Measurements from ENCODE around the gene TERT. TPM values are rescaled to one million over a fixed set of nuclear protein-coding genes. Genes with fewer than 3 reads are reported as not detected.

TERT gene
- total RNA-seq, 1 experiment from 2014 or later, result 6.1 TPM

DNA sequence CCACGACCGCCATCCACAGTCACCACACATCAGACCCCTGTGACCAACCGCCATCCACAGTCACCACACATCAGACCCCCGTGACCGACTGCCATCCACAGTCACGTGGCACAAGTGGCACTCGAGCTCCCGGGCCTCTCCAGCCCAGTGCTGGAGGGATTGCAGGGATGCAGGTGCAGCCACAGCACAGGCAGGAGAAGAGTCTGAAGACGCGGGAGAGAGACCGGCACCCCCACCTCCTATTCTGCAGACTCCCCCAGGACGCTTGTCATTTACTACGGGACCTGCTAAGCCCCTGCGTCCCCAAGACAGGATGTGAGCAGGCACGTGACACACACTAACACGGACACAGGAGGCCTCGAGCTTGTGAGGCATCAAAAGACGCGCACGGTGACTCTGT lies 21.1 kb downstream of the TERT start:
- Mint-ChIP-seq H3K4me3 (ENCODE audit: unreplicated experiment) (no peak overlapping the region), H3K27ac (ENCODE audit: unreplicated experiment) (no peak overlapping the region), H3K9me3 (ENCODE audit: unreplicated experiment) (no peaks in the 10 kb centered on the region), H3K4me1 (ENCODE audit: low read depth, unreplicated experiment) (no peaks in the 10 kb centered on the region), H3K27me3 (ENCODE audit: insufficient read depth, unreplicated experiment) (no peaks in the 10 kb centered on the region), H3K36me3 (ENCODE audit: insufficient read depth, unreplicated experiment) (no peaks in the 10 kb centered on the region)
- Histone ChIP-seq H3K27me3 (replicated peaks; ENCODE audit: control insufficient read depth, insufficient read depth, low read length) (no peaks in the 10 kb centered on the region), H3K4me3 (ENCODE audit: low read depth, low read length) (no peak overlapping the region), H3K4me1 (no peaks in the 10 kb centered on the region), H3K36me3 (ENCODE audit: control insufficient read depth, insufficient read depth, low read length) (no peaks in the 10 kb centered on the region), H3K9me3 (no peaks in the 10 kb centered on the region)
- no TSS peak for BruUV-seq (replicated peaks)
- TF ChIP-seq, protein P1, sequence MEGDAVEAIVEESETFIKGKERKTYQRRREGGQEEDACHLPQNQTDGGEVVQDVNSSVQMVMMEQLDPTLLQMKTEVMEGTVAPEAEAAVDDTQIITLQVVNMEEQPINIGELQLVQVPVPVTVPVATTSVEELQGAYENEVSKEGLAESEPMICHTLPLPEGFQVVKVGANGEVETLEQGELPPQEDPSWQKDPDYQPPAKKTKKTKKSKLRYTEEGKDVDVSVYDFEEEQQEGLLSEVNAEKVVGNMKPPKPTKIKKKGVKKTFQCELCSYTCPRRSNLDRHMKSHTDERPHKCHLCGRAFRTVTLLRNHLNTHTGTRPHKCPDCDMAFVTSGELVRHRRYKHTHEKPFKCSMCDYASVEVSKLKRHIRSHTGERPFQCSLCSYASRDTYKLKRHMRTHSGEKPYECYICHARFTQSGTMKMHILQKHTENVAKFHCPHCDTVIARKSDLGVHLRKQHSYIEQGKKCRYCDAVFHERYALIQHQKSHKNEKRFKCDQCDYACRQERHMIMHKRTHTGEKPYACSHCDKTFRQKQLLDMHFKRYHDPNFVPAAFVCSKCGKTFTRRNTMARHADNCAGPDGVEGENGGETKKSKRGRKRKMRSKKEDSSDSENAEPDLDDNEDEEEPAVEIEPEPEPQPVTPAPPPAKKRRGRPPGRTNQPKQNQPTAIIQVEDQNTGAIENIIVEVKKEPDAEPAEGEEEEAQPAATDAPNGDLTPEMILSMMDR (IDR thresholded peaks at IDR 0.05; ENCODE audit: insufficient read depth in 1 of 2, low read depth in 1 of 2, low read length in 1 of 2, severe bottlenecking in 1 of 2, unreplicated experiment in 1 of 2), result no peak
- intact Hi-C loops (cut with micrococcal nuclease; ENCODE audit: unreplicated experiment), result no loop called here
- ChIA-PET POLR2A (no interaction called here), CTCF (no interaction called here)
- no peak for DNase-seq

- DNase-seq, result no peak
- no peak overlapping the region for H3K4me3 ChIP-seq (ENCODE audit: low read depth, low read length)
- H3K27ac Mint-ChIP-seq (ENCODE audit: unreplicated experiment), result no peak overlapping the region
- H3K27me3 Mint-ChIP-seq (ENCODE audit: insufficient read depth, unreplicated experiment), result no peaks in the 10 kb centered on the region
- H3K9me3 Mint-ChIP-seq (ENCODE audit: unreplicated experiment), result no peaks in the 10 kb centered on the region
- H3K9me3 ChIP-seq, result no peaks in the 10 kb centered on the region
- BruUV-seq (replicated peaks), result no TSS peak
- TF ChIP-seq, protein P1 (IDR thresholded peaks at IDR 0.05; ENCODE audit: insufficient read depth in 1 of 2, low read depth in 1 of 2, low read length in 1 of 2, severe bottlenecking in 1 of 2, unreplicated experiment in 1 of 2), result no peak
- no peaks in the 10 kb centered on the region for H3K4me1 Mint-ChIP-seq (ENCODE audit: low read depth, unreplicated experiment)
- no peaks in the 10 kb centered on the region for H3K36me3 Mint-ChIP-seq (ENCODE audit: insufficient read depth, unreplicated experiment)
- no peaks in the 10 kb centered on the region for H3K27me3 ChIP-seq (replicated peaks; ENCODE audit: control insufficient read depth, insufficient read depth, low read length)
- ChIA-PET POLR2A (no interaction called here), CTCF (no interaction called here)
- no peaks in the 10 kb centered on the region for H3K36me3 ChIP-seq (ENCODE audit: control insufficient read depth, insufficient read depth, low read length)
- no peak overlapping the region for H3K4me3 Mint-ChIP-seq (ENCODE audit: unreplicated experiment)
- H3K4me1 ChIP-seq, result no peaks in the 10 kb centered on the region
- intact Hi-C loops (cut with micrococcal nuclease; ENCODE audit: unreplicated experiment), result no loop called here
These were observed 22.7 kb downstream of the TERT start for GRCh38 chr5:1272201-1272600.

DNA sequence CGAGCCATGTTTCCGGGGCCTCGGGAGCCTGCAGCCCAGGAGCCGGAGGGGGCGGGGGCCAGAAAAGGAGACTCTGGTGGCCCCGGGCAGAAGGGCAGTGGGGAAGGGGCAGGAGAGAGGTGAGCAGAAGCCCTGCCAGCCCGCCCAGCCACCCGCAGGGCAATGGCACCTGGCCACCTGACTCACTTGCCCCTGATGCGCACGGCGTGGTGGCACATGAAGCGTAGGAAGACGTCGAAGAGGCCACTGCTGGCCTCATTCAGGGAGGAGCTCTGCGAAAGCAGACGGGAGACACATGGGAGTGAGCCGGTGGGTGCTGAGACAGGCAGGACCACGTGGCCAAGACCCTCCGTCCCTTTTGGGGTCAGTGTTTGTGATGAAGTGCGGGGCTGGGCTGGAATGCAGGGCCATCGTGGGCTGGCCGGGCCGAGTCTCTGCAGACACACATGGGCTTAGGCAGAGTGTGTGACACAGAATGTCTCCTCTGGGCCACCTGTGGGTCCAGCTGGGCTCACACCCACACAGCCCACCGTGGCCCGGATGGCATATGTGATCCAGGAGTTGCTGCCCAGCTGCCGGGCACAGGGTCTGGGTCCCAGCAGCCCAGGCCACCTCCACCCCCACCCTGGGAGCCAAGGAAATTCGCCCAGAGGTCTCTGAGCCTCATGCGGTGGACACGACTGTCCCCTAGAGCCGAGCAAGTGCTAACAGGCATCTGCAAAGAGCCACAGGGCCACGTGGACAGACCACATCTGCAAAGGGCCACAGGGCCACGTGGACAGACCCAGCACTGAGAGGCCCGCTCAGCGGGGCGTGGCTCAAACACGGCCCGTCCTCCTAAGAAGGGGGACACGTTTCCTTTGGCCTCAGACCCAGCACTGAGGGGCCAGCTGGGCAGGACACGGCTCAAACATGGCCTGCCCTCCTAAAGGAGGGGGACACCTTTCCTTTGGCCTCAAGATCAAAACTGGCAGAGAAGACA lies 23.6 kb downstream of the TERT start:
- Mint-ChIP-seq H3K27me3 (ENCODE audit: insufficient read depth, unreplicated experiment) (no peaks in the 10 kb centered on the region), H3K27ac (ENCODE audit: unreplicated experiment) (no peak overlapping the region), H3K9me3 (ENCODE audit: unreplicated experiment) (no peaks in the 10 kb centered on the region), H3K4me3 (ENCODE audit: unreplicated experiment) (no peak overlapping the region), H3K4me1 (ENCODE audit: low read depth, unreplicated experiment) (no peaks in the 10 kb centered on the region), H3K36me3 (ENCODE audit: insufficient read depth, unreplicated experiment) (no peaks in the 10 kb centered on the region)
- no peaks in the 10 kb centered on the region for H3K36me3 ChIP-seq (ENCODE audit: control insufficient read depth, insufficient read depth, low read length)
- intact Hi-C loops (cut with micrococcal nuclease; ENCODE audit: unreplicated experiment), result no loop called here
- TF ChIP-seq, protein P1 (IDR thresholded peaks at IDR 0.05; ENCODE audit: insufficient read depth in 1 of 2, low read depth in 1 of 2, low read length in 1 of 2, severe bottlenecking in 1 of 2, unreplicated experiment in 1 of 2), result no peak
- no peaks in the 10 kb centered on the region for H3K4me1 ChIP-seq
- H3K4me3 ChIP-seq (ENCODE audit: low read depth, low read length), result no peak overlapping the region
- no peak for DNase-seq
- ChIA-PET POLR2A (no interaction called here), CTCF (no interaction called here)
- H3K9me3 ChIP-seq, result no peaks in the 10 kb centered on the region
- H3K27me3 ChIP-seq (replicated peaks; ENCODE audit: control insufficient read depth, insufficient read depth, low read length), result no peaks in the 10 kb centered on the region
- BruUV-seq (replicated peaks), result no TSS peak

All from Caco-2 (cell line).